CD14-positive monocyte (primary cell): ENCODE measurements around the gene MED9. TPM values are rescaled to one million over a fixed set of nuclear protein-coding genes. Genes with fewer than 3 reads are reported as not detected.

Experiments
- DNase-seq, 3 donors: peaks; one replicate each; pipeline ENCODE4 v3.0.0-alpha.2; 2011 to 2022
- H2AFZ ChIP-seq: 2 replicates; pipeline ENCODE4 v1.6.0; 2012; ENCODE audit warnings: mild to moderate bottlenecking, low read depth, low read length, inconsistent platforms; ENCODE audit not compliant: insufficient read depth, poor library complexity, severe bottlenecking
- H3K27ac ChIP-seq, 2 donors: 1 replicate in 1 of 2; 2 replicates in 1 of 2; pipeline ENCODE4 v1.5.1; 2012 to 2013; ENCODE audit warnings: low read length in 2 of 2, control low read depth in 1 of 2, inconsistent platforms in 1 of 2, low read depth in 1 of 2, mild to moderate bottlenecking in 1 of 2
- H3K27me3 ChIP-seq, 2 donors: one replicate each; pipeline versions ENCODE4 v1.6.0 to v1.6.1; 2011 to 2013; ENCODE audit warnings: low read length in 2 of 2; ENCODE audit not compliant: control insufficient read depth in 2 of 2, insufficient read depth in 2 of 2
- H3K36me3 ChIP-seq, 2 donors: replicated peaks in 1 of 2; 1 replicate in 1 of 2; 2 replicates in 1 of 2; pipeline versions ENCODE4 v1.5.1 to v1.6.1; 2012 to 2013; ENCODE audit warnings: low read length in 2 of 2, control low read depth in 1 of 2, inconsistent platforms in 1 of 2, mild to moderate bottlenecking in 1 of 2; ENCODE audit not compliant: insufficient read depth in 2 of 2, control insufficient read depth in 1 of 2
- H3K4me1 ChIP-seq, 2 donors: 1 replicate in 1 of 2; 2 replicates in 1 of 2; pipeline versions ENCODE4 v1.5.1 to v1.6.1; 2012 to 2013; ENCODE audit warnings: low read length in 2 of 2, control low read depth in 1 of 2, inconsistent platforms in 1 of 2, mild to moderate bottlenecking in 1 of 2, moderate library complexity in 1 of 2; ENCODE audit not compliant: insufficient read depth in 2 of 2, control insufficient read depth in 1 of 2
- H3K4me2 ChIP-seq: replicated peaks from 2 replicates; pipeline ENCODE3; 2012; ENCODE audit warnings: low read length, moderate library complexity, mild to moderate bottlenecking; ENCODE audit not compliant: poor library complexity, severe bottlenecking; ENCODE audit errors: extremely low read depth
- H3K4me3 ChIP-seq, 3 experiments: fragments of 200-600 bp in 1 of 3; sonication (generic) in 1 of 3; replicated peaks in 1 of 3; 1 replicate in 2 of 3; 2 replicates in 1 of 3; pipeline ENCODE4 v1.5.1; 2011 to 2013; ENCODE audit warnings: low read length in 3 of 3, mild to moderate bottlenecking in 3 of 3, control low read depth in 2 of 3, low read depth in 2 of 3, inconsistent platforms in 1 of 3, moderate library complexity in 1 of 3
- H3K79me2 ChIP-seq: 2 replicates; pipeline ENCODE4 v1.6.0; 2012; ENCODE audit warnings: mild to moderate bottlenecking, control low read depth, inconsistent platforms, low read length, moderate library complexity; ENCODE audit not compliant: insufficient read depth
- H3K9ac ChIP-seq: 2 replicates; pipeline ENCODE4 v1.6.0; 2017; ENCODE audit warnings: low read length, mild to moderate bottlenecking; ENCODE audit not compliant: insufficient read depth, poor library complexity, severe bottlenecking
- H3K9me3 ChIP-seq, 2 donors: replicated peaks in 1 of 2; 1 replicate in 1 of 2; 2 replicates in 1 of 2; pipeline versions ENCODE4 v1.5.1 to v1.6.1; 2012 to 2013; ENCODE audit warnings: low read length in 2 of 2, control low read depth in 1 of 2; ENCODE audit not compliant: control insufficient read depth in 1 of 2, insufficient read depth in 1 of 2
- H4K20me1 ChIP-seq: 2 replicates; pipeline ENCODE4 v1.6.0; 2012; ENCODE audit warnings: mild to moderate bottlenecking, low read length, control low read depth, moderate library complexity; ENCODE audit not compliant: insufficient read depth
- H3K27ac Mint-ChIP-seq, 7 donors: one replicate each; pipeline ENCODE4 v1.8.0; 2020; ENCODE audit warnings: mild to moderate bottlenecking in 7 of 7, mixed read lengths in 7 of 7, moderate library complexity in 6 of 7, inconsistent platforms in 2 of 7
- H3K27me3 Mint-ChIP-seq, 3 donors: one replicate each; pipeline ENCODE4 v1.8.0; 2021 to 2022; ENCODE audit warnings: low read depth in 3 of 3, mild to moderate bottlenecking in 3 of 3, mixed read lengths in 3 of 3, moderate library complexity in 3 of 3, inconsistent platforms in 1 of 3
- H3K36me3 Mint-ChIP-seq, 2 donors: one replicate each; pipeline ENCODE4 v1.8.0; 2020; ENCODE audit warnings: mixed read lengths in 2 of 2, inconsistent platforms in 1 of 2, mild to moderate bottlenecking in 1 of 2
- H3K4me1 Mint-ChIP-seq: one replicate; pipeline ENCODE4 v1.8.0; 2020; ENCODE audit warnings: mild to moderate bottlenecking, mixed read lengths
- H3K4me3 Mint-ChIP-seq, 2 donors: one replicate each; pipeline ENCODE4 v1.8.0; 2020; ENCODE audit warnings: mild to moderate bottlenecking in 2 of 2, mixed read lengths in 2 of 2, moderate library complexity in 1 of 2
- H3K9me3 Mint-ChIP-seq, 7 donors: one replicate each; pipeline ENCODE4 v1.8.0; 2020 to 2022; ENCODE audit warnings: mixed read lengths in 7 of 7, mild to moderate bottlenecking in 6 of 7, moderate library complexity in 6 of 7, inconsistent platforms in 2 of 7
- CTCF ChIP-seq: fragments of 200-600 bp; IDR thresholded peaks from one replicate; pipeline ENCODE4 v1.8.0; 2022; ENCODE audit warnings: antibody characterized with exemption, mild to moderate bottlenecking
- WGBS: methylation state at CpG from one replicate; pipeline ENCODE4 v1.1.5; 2013; ENCODE audit warnings: missing lambda C conversion rate; ENCODE audit not compliant: insufficient coverage; 5-methylcytosine and 5-hydroxymethylcytosine counted together
- intact Hi-C, 2 donors: fragments of 100-400 bp; cut with micrococcal nuclease; formaldehyde crosslinking; loops; one replicate each; pipeline versions ENCODE4 v1.15.0 to v1.15.1; 2023
- polyA plus RNA-seq, 3 donors: library from polyadenylated mRNA; depleted of rRNA in 1 of 3; unstranded in 2 of 3; stranded (reverse) in 1 of 3; fragments of 300-500 nt in 2 of 3; fragments of >200 nt in 1 of 3; fragmentation: Illumina TruSeq in 2 of 3; gene quantifications; 1 replicate in 2 of 3; 2 replicates in 1 of 3; pipeline ENCODE4 v1.2.3, GENCODE V29; 2012 to 2021

MED9 gene
- polyA plus RNA-seq, 3 donors: 5.6 to 6.9 (median 6.1) TPM

- Histone ChIP-seq H3K36me3 (no peaks in the 10 kb centered on the region), H3K79me2 (no peaks in the 10 kb centered on the region), H3K27ac (no peak overlapping the region), H3K4me1 (peaks cover 0 to 8% of the 10 kb centered on the region in 2 donors), H3K27me3 (no peaks in the 10 kb centered on the region), H3K4me2 (no peak overlapping the region), H3K4me3 (no peak overlapping the region), H4K20me1 (no peaks in the 10 kb centered on the region), H3K9me3 (no peaks in the 10 kb centered on the region), H3K9ac (no peak overlapping the region), H2AFZ (no peak overlapping the region)
- DNase-seq: no peak
- no peak overlapping the region for H3K27ac Mint-ChIP-seq
- TF ChIP-seq CTCF: no peak
- peaks cover 0 to 1% of the 10 kb centered on the region in 2 donors for H3K36me3 Mint-ChIP-seq
- intact Hi-C loops: no loop called here
- H3K9me3 Mint-ChIP-seq: no peaks in the 10 kb centered on the region
- WGBS: 96% methylated on average over 7 of the region's 7 CpGs
- H3K4me3 Mint-ChIP-seq: no peak overlapping the region
- peaks cover 0 to 1% (median 0%) of the 10 kb centered on the region in 3 donors for H3K27me3 Mint-ChIP-seq
- H3K4me1 Mint-ChIP-seq: peaks cover 9% of the 10 kb centered on the region
Observed at GRCh38 chr17:17535957-17536356, 59.2 kb downstream of the MED9 start.

- H3K4me3 Mint-ChIP-seq: no peak overlapping the region
Observed at GRCh38 chr17:17536702-17537101, 59.9 kb downstream of the MED9 start.

More at GRCh38 chr17:17536702-17537101, 59.9 kb downstream of the MED9 start:
- TF ChIP-seq CTCF: no peak
- no peak for DNase-seq
- Mint-ChIP-seq H3K36me3 (peaks cover 0 to 1% of the 10 kb centered on the region in 2 donors), H3K4me1 (peaks cover 9% of the 10 kb centered on the region), H3K27ac (no peak overlapping the region), H3K9me3 (no peaks in the 10 kb centered on the region), H3K27me3 (peaks cover 0 to 1% (median 0%) of the 10 kb centered on the region in 3 donors)
- no peak overlapping the region for H2AFZ ChIP-seq
- no peaks in the 10 kb centered on the region for H3K36me3 ChIP-seq
- no peaks in the 10 kb centered on the region for H3K9me3 ChIP-seq
- H3K9ac ChIP-seq: no peak overlapping the region
- H3K79me2 ChIP-seq: no peaks in the 10 kb centered on the region
- no peak overlapping the region for H3K27ac ChIP-seq
- WGBS: 96% methylated on average over 15 of the region's 15 CpGs
- no peak overlapping the region for H3K4me3 ChIP-seq
- H3K4me2 ChIP-seq: no peak overlapping the region
- H4K20me1 ChIP-seq: no peaks in the 10 kb centered on the region
- peaks cover 0 to 8% of the 10 kb centered on the region in 2 donors for H3K4me1 ChIP-seq
- intact Hi-C loops: no loop called here
- H3K27me3 ChIP-seq: no peaks in the 10 kb centered on the region
